ENCODE data around the gene SMG6.

GRCh38 chr17:2264067-2264860 lies 39.3 kb downstream of the SMG6 start:
- TF ChIP-seq CTCF (IDR thresholded peaks at IDR 0.05), result no peak
- TF ChIP-seq POLR2A (IDR thresholded peaks at IDR 0.05), result no peak

Data from esophagus squamous epithelium (tissue), 4 donors.